Spleen (tissue), 7 donors: Measurements from ENCODE around the gene RANBP1.

Source experiments
- CTCF ChIP-seq, 11 experiments: fragments of 200-600 bp in 7 of 11; fragments of 450-650 bp in 4 of 11; sonication (generic) in 4 of 11; IDR thresholded peaks in 8 of 11; conservative IDR thresholded peaks in 3 of 11; 1 replicate in 7 of 11; 2 replicates in 4 of 11; pipeline versions ENCODE4 v1.4.0 to v1.8.0; 2016 to 2021; ENCODE audit warnings: antibody characterized with exemption in 11 of 11, inconsistent platforms in 4 of 11, mild to moderate bottlenecking in 1 of 11
- POLR2A ChIP-seq, 3 donors: fragments of 450-650 bp; IDR thresholded peaks; one replicate each; pipeline ENCODE4 v1.5.1; 2017; ENCODE audit warnings: antibody characterized with exemption in 3 of 3, mild to moderate bottlenecking in 1 of 3
- donor health status: DM: no; HTN: no; CAD: no; lungs with moderate emphysema.
- donor health status: DM: no; HTN: no; CAD: no.
- donor health status: DM: no; HTN: no; CAD: no.

- TF ChIP-seq CTCF (IDR thresholded peaks at IDR 0.05 in 8 of 11, conservative IDR thresholded peaks at IDR 0.05 in 3 of 11) (no peak), POLR2A (IDR thresholded peaks at IDR 0.05) (no peak)
Measured at GRCh38 chr22:20164863-20165262, 49.0 kb downstream of the RANBP1 start.
